Ishikawa (cell line): ENCODE measurements around the gene TNIP3.

Experiments
- CEBPB ChIP-seq: IDR thresholded peaks from 2 replicates; pipeline ENCODE4 v1.6.1; 2012
- CREB1 ChIP-seq: IDR thresholded peaks from 2 replicates; pipeline ENCODE4 v1.6.1; 2012; ENCODE audit warnings: low read depth
- EGR1 ChIP-seq: IDR thresholded peaks from 2 replicates; pipeline ENCODE4 v1.6.1; 2012
- EP300 ChIP-seq: IDR thresholded peaks from 2 replicates; pipeline ENCODE4 v1.6.1; 2012; ENCODE audit warnings: borderline replicate concordance
- FOXM1 ChIP-seq: IDR thresholded peaks from 2 replicates; pipeline ENCODE4 v1.6.1; 2012; ENCODE audit warnings: low read depth, borderline replicate concordance
- NFIC ChIP-seq: IDR thresholded peaks from 2 replicates; pipeline ENCODE4 v1.6.1; 2012
- RAD21 ChIP-seq: IDR thresholded peaks from 2 replicates; pipeline ENCODE4 v1.6.1; 2012; ENCODE audit warnings: low read depth
- TAF1 ChIP-seq: IDR thresholded peaks from 2 replicates; pipeline ENCODE4 v1.6.1; 2012; ENCODE audit warnings: low read depth, mild to moderate bottlenecking
- TCF12 ChIP-seq: IDR thresholded peaks from 2 replicates; pipeline ENCODE4 v1.6.1; 2012; ENCODE audit warnings: low read depth
- TEAD4 ChIP-seq: IDR thresholded peaks from 2 replicates; pipeline ENCODE4 v1.6.1; 2012
- YY1 ChIP-seq: IDR thresholded peaks from 2 replicates; pipeline ENCODE4 v1.6.1; 2012; ENCODE audit warnings: low read depth
- ZBTB7A ChIP-seq: IDR thresholded peaks from 2 replicates; pipeline ENCODE4 v1.6.1; 2012; ENCODE audit warnings: low read depth
- TF ChIP-seq, protein P1 (sequence below): IDR thresholded peaks from 2 replicates; pipeline ENCODE4 v1.6.1; 2012
- TF ChIP-seq, protein P2 (sequence below): IDR thresholded peaks from 2 replicates; pipeline ENCODE4 v1.6.1; 2012; ENCODE audit warnings: low read depth, mild to moderate bottlenecking
- TF ChIP-seq, protein P3 (sequence below): IDR thresholded peaks from 2 replicates; pipeline ENCODE4 v1.6.1; 2012

TNIP3 gene

DNA sequence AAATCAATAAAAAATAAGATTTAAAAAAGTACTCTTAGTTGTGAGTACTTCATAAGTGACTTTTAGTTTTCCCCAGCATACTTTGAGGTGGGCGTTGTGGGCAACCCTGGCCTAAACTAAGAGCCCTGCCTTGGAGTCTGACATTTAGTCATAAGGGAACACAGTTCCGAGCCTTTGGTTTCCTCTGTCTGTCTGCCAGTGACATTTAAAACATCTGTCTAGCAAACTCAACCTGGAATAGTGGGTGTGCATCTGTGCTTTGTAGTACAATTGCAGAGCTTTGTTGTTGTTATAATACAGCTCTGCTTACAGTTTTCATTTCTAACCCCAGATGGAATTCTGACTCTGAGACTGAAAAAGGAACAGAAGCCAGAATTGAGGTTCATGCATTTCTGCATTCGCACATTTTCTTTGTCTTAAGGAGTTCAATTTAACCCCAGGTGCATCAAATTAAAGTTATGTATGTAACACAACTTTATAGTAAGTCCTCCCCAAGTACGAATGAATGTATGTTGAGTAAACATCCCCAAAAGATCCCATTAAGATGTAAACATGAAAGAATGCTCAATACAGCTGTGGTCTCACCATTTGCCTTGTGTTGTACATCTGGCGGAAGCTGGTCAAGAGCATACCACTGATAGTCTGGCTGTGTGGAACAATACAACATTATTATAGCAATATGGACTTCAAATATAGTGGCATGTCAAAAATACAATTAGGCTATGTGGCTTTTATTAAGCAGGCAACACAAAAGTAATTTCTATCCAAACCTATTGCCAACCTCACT lies 25.9 kb downstream of the TNIP3 start:
- TF ChIP-seq TCF12 (no peak), TEAD4 (no peak), EGR1 (no peak), CEBPB (no peak), TAF1 (no peak), EP300 (no peak), YY1 (no peak), FOXM1 (no peak), RAD21 (no peak), CREB1 (no peak), NFIC (no peak), ZBTB7A (no peak)
- TF ChIP-seq, protein P1, sequence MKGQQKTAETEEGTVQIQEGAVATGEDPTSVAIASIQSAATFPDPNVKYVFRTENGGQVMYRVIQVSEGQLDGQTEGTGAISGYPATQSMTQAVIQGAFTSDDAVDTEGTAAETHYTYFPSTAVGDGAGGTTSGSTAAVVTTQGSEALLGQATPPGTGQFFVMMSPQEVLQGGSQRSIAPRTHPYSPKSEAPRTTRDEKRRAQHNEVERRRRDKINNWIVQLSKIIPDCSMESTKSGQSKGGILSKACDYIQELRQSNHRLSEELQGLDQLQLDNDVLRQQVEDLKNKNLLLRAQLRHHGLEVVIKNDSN = no peak
- TF ChIP-seq, protein P2, sequence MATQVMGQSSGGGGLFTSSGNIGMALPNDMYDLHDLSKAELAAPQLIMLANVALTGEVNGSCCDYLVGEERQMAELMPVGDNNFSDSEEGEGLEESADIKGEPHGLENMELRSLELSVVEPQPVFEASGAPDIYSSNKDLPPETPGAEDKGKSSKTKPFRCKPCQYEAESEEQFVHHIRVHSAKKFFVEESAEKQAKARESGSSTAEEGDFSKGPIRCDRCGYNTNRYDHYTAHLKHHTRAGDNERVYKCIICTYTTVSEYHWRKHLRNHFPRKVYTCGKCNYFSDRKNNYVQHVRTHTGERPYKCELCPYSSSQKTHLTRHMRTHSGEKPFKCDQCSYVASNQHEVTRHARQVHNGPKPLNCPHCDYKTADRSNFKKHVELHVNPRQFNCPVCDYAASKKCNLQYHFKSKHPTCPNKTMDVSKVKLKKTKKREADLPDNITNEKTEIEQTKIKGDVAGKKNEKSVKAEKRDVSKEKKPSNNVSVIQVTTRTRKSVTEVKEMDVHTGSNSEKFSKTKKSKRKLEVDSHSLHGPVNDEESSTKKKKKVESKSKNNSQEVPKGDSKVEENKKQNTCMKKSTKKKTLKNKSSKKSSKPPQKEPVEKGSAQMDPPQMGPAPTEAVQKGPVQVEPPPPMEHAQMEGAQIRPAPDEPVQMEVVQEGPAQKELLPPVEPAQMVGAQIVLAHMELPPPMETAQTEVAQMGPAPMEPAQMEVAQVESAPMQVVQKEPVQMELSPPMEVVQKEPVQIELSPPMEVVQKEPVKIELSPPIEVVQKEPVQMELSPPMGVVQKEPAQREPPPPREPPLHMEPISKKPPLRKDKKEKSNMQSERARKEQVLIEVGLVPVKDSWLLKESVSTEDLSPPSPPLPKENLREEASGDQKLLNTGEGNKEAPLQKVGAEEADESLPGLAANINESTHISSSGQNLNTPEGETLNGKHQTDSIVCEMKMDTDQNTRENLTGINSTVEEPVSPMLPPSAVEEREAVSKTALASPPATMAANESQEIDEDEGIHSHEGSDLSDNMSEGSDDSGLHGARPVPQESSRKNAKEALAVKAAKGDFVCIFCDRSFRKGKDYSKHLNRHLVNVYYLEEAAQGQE = no peak
- TF ChIP-seq, protein P3, sequence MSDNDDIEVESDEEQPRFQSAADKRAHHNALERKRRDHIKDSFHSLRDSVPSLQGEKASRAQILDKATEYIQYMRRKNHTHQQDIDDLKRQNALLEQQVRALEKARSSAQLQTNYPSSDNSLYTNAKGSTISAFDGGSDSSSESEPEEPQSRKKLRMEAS = no peak

DNA sequence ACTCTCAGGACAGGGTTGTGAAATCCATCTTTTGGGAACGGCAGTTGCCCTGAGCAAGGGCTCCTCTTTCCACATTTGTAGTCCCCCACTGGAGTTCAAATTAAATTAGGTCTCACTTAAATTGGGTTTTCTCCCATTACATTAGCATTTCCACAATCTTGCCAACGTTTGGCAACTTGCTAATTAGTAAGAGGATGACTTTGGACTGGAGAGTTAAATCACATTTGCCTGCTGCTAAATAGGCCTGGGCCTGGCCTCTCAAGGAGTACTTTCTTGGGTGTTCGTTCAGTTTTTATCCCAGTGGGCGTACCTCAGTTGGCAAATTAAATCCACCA lies 33.8 kb downstream of the TNIP3 start:
- no peak for TF ChIP-seq EP300
- TF ChIP-seq, protein P1 = no peak
- no peak for TF ChIP-seq EGR1
- no peak for TF ChIP-seq FOXM1
- TF ChIP-seq TCF12 = no peak
- no peak for TF ChIP-seq RAD21
- TF ChIP-seq YY1 = no peak
- no peak for TF ChIP-seq ZBTB7A
- TF ChIP-seq, protein P3 = no peak
- TF ChIP-seq, protein P2 = no peak
- no peak for TF ChIP-seq CREB1
- TF ChIP-seq NFIC = no peak
- no peak for TF ChIP-seq CEBPB
- no peak for TF ChIP-seq TEAD4
- no peak for TF ChIP-seq TAF1

DNA sequence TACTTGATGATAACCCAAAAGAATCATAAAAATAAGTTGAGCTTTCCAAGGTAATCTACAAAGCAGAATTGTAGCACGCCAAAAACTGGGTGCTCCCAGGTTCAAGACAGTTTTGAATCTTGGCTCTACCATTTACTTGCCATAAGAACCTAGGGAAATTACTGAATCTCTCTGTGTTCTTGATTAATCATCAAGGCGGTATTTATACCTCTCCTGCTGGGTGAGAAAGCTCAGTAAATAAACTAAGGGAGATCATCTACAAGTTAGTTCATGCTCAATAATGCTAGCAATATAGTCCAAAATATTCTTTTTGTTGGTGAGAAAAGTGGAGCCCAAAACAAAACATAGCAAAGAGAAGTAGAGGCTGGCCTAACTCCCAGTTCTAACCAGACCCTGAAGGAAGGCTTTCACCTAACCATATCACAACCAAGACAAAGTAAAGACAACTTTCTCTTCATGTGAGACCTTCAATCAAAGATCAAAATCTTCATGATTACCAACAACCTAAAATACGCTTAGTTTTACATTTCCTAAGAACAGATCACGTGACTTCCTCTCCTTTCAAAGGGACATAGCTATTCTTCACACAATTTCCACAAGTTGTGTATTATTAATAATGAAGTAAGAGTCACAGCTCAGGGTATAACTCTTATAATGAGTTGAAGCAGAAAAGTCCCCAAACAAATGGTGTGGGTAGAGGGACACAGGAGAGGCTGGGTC lies 34.4 kb downstream of the TNIP3 start:
- TF ChIP-seq FOXM1 = no peak
- TF ChIP-seq EGR1 = no peak
- no peak for TF ChIP-seq CREB1
- TF ChIP-seq TCF12 = no peak
- no peak for TF ChIP-seq NFIC
- TF ChIP-seq ZBTB7A = no peak

DNA sequence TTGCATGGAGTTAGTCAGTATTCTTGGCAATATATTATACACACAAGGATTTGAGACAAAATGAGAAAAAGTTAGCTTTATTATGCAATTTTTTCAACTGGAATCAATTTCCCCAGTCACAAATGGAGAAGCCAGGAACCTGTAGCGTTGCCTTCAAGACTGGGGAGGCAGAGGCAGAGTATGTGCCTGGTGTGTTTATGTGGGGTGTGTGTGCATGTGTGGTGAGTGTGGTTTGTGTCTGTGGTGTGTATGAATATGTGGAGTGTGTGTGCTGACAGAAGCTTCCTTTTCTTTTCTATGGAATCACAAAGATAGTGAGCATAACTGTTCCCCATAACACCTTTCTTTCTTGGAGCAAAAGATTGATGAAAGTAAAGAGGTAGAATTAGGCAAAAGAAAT lies 37.0 kb downstream of the TNIP3 start:
- TF ChIP-seq CEBPB (no peak), EGR1 (no peak), ZBTB7A (no peak), FOXM1 (no peak), YY1 (no peak), NFIC (no peak), TEAD4 (no peak), TAF1 (no peak), EP300 (no peak), TCF12 (no peak), CREB1 (no peak), RAD21 (no peak)
- TF ChIP-seq, protein P2 = no peak
- TF ChIP-seq, protein P3 = no peak
- TF ChIP-seq, protein P1 = no peak
